Adrenal gland (tissue), 5 donors: Measurements from ENCODE around the gene WFDC10A.

ENCODE experiments used
- POLR2A ChIP-seq, 2 donors: fragments of 450-650 bp; IDR thresholded peaks; one replicate each; pipeline ENCODE4 v1.6.1; 2017; ENCODE audit warnings: antibody characterized with exemption in 2 of 2, mild to moderate bottlenecking in 2 of 2, moderate library complexity in 1 of 2
- TF ChIP-seq, protein P1 (sequence below), 6 experiments: fragments of 450-650 bp in 4 of 6; fragments of 200-600 bp in 2 of 6; sonication (generic) in 1 of 6; IDR thresholded peaks; 1 replicate in 5 of 6; 2 replicates in 1 of 6; pipeline versions ENCODE4 v1.5.1 to v1.8.0; 2016 to 2021; ENCODE audit warnings: antibody characterized with exemption in 6 of 6, mild to moderate bottlenecking in 2 of 6, moderate library complexity in 1 of 6
- donor health status: DM: no; HTN: no; CAD: no.

DNA sequence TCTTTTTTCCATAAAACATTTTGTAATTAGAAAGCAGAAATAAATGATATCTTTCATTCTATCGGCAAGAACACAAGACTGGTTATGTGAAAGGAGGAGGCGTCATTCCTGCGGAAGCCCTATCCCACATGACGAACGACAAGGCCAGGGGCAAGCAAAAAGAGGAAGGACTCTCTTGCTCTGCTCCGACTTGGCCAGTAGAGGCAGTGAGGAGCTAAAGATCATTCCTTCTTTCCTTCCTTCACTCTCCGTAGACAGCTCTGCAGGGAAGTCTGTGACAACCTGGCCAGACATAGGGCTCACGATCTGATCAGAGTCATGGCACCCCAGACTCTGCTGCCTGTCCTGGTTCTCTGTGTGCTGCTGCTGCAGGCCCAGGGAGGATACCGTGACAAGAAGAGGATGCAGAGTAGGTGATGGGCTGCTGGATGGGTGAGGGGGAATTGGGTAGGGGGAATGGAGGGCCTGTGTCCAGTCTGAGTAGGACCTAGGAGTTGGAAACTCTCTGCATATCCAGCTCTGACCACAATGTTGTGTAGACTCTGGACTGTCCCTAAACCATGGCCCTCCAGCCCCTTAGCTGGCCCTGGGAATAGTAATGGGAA lies at the start of gene WFDC10A:
- TF ChIP-seq, protein P1, sequence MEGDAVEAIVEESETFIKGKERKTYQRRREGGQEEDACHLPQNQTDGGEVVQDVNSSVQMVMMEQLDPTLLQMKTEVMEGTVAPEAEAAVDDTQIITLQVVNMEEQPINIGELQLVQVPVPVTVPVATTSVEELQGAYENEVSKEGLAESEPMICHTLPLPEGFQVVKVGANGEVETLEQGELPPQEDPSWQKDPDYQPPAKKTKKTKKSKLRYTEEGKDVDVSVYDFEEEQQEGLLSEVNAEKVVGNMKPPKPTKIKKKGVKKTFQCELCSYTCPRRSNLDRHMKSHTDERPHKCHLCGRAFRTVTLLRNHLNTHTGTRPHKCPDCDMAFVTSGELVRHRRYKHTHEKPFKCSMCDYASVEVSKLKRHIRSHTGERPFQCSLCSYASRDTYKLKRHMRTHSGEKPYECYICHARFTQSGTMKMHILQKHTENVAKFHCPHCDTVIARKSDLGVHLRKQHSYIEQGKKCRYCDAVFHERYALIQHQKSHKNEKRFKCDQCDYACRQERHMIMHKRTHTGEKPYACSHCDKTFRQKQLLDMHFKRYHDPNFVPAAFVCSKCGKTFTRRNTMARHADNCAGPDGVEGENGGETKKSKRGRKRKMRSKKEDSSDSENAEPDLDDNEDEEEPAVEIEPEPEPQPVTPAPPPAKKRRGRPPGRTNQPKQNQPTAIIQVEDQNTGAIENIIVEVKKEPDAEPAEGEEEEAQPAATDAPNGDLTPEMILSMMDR (IDR thresholded peaks at IDR 0.05), result peak; percentile 29 to 60 (median 50)
- no peak for TF ChIP-seq POLR2A (IDR thresholded peaks at IDR 0.05)
